T-helper 9 cell (primary cell): ENCODE measurements around the gene FAM171A1.

Experiments
- DNase-seq: peaks from one replicate; pipeline ENCODE4 v3.0.0-alpha.2; 2020

FAM171A1 gene

DNA sequence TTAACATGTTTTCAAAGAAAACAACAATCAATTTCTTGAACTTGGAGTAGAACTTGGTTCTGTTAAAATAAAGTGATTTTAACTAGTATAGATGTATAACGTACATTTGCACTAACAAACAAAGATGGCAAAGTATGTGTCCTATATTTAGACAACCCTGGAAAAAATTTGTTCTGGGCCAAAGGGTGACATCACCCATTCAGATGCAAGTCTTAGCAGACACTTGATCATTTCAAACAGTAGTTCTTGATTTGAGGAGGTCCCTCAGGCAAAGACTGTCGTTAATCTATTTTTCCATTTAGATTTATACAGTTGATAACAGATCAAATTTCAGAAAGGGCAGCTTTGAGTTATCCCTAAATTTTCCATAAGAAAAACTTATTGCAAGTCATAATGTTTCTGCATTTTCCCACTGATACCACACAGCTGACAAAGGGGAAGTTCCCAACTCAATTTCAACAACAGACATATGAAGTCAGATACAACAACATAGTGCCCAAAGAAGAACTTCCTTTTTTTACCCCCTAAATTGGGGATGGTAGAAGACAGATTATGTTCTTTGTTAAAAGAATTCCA is 207.7 kb downstream of the FAM171A1 start:
- no peak for DNase-seq
